ENCODE data around the gene NR1D1.

The NR1D1 gene

DNA sequence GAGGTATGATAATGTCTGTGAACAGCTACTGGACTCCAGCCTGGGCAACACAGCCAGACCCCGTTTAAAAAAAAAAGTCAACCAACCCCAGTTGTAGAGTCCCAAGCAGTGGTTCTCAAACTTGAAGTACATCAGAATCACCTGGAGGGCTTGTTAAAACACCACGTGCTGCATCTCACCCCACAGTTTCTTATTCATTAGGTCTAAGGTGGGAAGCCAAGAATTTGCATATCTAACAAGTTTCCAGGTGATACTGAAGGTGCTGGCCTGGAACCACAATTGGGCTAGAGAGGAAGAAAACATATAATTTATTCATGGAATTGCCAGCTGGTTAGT is 14.7 kb upstream of the NR1D1 start:
- H3K4me3 ChIP-seq (ENCODE audit: low read depth, low read length), result no peak overlapping the region
- TF ChIP-seq, protein P1, sequence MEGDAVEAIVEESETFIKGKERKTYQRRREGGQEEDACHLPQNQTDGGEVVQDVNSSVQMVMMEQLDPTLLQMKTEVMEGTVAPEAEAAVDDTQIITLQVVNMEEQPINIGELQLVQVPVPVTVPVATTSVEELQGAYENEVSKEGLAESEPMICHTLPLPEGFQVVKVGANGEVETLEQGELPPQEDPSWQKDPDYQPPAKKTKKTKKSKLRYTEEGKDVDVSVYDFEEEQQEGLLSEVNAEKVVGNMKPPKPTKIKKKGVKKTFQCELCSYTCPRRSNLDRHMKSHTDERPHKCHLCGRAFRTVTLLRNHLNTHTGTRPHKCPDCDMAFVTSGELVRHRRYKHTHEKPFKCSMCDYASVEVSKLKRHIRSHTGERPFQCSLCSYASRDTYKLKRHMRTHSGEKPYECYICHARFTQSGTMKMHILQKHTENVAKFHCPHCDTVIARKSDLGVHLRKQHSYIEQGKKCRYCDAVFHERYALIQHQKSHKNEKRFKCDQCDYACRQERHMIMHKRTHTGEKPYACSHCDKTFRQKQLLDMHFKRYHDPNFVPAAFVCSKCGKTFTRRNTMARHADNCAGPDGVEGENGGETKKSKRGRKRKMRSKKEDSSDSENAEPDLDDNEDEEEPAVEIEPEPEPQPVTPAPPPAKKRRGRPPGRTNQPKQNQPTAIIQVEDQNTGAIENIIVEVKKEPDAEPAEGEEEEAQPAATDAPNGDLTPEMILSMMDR (IDR thresholded peaks at IDR 0.05; ENCODE audit: low read depth, low read length), result no peak

DNA sequence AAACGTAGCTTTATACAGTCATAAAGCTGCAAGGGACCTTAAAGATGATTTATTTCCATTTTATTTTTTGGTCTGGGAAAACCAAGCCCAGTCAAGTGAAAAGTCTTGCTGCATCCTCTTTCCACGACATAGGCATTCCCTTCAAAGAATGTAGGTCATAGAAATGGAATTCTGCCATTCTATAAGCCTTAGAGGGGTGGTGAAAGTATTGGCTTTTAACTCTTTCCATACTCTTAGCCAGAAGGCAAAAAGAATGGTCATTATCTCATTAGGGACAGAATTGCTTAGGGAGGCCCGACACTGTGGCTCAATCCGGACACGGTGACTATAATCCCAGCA is 13.5 kb upstream of the NR1D1 start:
- TF ChIP-seq, protein P1 (IDR thresholded peaks at IDR 0.05; ENCODE audit: low read depth, low read length), result no peak
- peak overlapping the region; percentile 52 for H3K4me3 ChIP-seq (ENCODE audit: low read depth, low read length)

DNA sequence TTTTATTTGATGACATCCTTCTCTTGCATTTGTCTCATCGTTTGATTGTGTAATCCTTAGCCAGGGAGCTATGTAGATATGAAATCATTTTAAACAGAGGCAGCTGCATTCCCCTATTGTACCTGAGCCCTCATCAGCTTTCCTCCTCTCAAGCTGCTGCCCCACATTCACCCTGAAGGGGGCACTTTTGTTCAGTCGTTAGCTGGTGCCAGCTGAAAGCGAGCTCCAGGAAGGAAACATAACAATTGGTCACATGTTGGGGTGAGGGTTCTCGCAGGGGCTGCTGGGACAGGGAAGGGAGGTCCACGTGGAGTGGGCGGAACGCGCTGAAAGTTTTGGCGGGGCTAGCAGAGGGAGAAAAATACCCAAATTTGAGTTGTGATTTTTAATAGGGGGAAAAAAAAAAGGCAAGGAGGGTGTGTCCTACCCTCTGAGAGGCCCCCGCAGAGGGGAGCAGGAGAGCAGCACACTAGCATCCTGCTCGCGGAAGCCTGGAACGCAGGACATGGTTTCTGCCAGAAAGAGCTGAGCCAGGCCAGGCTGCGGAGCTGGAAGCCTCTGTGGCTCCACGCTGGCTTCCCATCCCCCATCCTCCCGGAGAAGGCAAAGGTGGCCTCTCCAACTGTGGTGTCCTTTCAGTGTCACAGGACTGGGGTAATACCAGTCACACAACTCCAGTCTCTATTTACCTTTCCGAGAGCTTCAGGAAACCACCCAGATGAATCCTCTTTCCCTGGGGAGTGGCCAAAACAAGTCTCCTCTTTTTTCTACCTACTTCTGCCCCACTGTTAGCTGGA is 12.9 kb upstream of the NR1D1 start:
- peak overlapping the region; percentile 52 for H3K4me3 ChIP-seq (ENCODE audit: low read depth, low read length)

DNA sequence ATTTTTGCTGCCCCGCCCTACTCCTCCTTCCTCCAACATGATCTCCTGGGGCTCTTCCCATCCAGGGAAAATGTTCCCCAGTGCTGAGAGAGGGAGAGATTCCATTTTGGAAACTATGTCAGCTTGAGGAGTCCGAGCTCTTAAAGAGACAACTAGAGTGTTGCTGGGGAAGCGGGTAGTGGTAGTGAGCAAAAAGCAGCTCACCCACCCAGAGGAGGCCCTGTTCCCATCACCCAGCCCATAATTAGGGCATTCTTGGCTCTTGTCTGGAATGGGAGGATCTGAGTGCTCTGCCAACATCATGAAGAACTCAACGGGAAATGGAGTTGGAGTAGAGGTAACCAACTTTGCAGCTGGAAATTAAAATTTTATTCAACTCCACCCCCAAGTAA is 12.3 kb upstream of the NR1D1 start:
- H3K4me3 ChIP-seq (ENCODE audit: low read depth, low read length), result no peak overlapping the region
- TF ChIP-seq, protein P1 (IDR thresholded peaks at IDR 0.05; ENCODE audit: low read depth, low read length), result no peak

More for the DNA sequence above, 12.9 kb upstream of the NR1D1 start:
- TF ChIP-seq, protein P1 (IDR thresholded peaks at IDR 0.05; ENCODE audit: low read depth, low read length), result peak; percentile 85

DNA sequence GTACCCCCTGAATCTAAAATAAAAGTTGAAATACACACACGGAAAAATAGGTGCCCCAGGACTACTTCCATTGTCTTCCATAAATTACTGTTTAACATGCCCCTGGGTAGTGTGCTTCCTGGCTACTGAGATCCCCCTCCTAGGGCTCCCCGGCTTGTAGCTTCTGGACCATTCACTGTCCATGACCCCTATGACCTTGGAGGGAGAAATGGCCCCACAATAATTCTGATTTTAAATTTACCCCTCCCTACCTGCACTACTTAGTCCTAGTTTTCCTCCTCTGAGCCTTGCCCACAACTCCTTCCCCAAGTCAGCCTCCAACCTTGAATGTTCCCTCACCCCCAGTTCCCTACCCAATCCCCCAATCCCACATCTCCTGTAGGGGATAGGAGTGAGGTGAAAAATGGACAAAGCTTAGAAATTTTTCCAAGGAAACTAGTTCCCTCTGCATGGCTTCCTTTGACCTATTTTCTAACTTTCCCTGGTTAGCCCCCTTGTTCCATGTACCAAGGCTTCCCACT is 11.9 kb upstream of the NR1D1 start:
- H3K4me3 ChIP-seq (ENCODE audit: low read depth, low read length), result no peak overlapping the region
- TF ChIP-seq, protein P1 (IDR thresholded peaks at IDR 0.05; ENCODE audit: low read depth, low read length), result no peak

DNA sequence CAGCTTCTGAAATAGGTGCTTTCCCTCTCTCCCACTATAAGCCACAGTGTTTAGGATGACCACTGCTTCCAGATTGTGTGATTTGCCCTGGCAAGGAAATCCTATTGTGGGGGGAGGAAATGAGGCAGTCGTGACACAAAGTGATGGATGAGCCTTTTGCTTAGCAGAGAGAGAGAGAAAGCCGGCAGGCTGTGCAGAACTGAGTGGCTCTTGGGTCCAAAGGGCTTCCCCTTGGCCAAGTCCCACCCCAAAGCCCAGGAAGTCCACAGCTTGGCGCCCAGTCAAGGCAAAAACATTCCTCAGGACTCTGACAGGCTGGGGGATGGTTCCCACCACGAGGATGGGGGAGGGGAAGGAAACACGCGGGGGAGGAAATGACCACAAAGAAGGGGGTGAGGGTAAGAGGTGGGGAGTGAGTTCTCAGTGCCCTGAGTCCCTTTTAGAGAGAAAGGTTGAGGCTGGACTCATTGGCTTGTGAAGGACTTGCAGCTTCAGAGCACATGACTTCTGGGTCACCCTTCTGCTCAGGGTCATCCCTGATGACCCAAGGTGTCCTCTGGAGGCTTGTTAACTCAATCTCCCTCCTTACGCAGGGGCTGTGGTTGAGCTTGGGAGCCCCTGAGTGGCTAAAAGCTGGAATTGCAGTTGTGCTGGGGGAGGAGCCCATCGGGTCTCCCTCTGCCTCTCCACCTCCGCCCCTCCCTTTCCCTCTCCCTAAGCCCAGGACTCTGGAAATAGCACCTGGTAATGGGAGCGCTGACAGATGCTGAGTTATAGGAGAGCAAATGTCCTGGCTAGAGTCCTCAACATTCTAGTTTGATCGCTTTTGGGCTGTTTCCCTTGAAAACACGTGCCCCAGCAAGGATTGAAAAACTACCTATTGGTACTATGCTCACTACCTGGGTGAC is 11.1 kb upstream of the NR1D1 start:
- TF ChIP-seq, protein P1 (IDR thresholded peaks at IDR 0.05; ENCODE audit: low read depth, low read length), result peak; percentile 77
- peak overlapping the region; percentile 20; the same call in 1 of the 2 replicates for H3K4me3 ChIP-seq (ENCODE audit: low read depth, low read length)
